Mucosa of gallbladder (tissue), 1 donor: ENCODE measurements around the gene PHF23. TPM values are rescaled to one million over a fixed set of nuclear protein-coding genes. Genes with fewer than 3 reads are reported as not detected.

ENCODE experiments used
- DNase-seq: peaks from one replicate; pipeline ENCODE4 v3.0.0-alpha.2; 2020; ENCODE audit warnings: low spot score
- total RNA-seq: library from RNA; stranded (reverse); gene quantifications from one replicate; pipeline ENCODE4 v1.2.1, GENCODE V29; 2021
- donor health status: DM: no; HTN: no; CAD: no.

Gene PHF23
- total RNA-seq, 1 donor from 2014 or later, result 32.3 TPM

GRCh38 chr17:7203391-7203790 lies 35.9 kb downstream of the PHF23 start:
- DNase-seq, result no peak

DNA sequence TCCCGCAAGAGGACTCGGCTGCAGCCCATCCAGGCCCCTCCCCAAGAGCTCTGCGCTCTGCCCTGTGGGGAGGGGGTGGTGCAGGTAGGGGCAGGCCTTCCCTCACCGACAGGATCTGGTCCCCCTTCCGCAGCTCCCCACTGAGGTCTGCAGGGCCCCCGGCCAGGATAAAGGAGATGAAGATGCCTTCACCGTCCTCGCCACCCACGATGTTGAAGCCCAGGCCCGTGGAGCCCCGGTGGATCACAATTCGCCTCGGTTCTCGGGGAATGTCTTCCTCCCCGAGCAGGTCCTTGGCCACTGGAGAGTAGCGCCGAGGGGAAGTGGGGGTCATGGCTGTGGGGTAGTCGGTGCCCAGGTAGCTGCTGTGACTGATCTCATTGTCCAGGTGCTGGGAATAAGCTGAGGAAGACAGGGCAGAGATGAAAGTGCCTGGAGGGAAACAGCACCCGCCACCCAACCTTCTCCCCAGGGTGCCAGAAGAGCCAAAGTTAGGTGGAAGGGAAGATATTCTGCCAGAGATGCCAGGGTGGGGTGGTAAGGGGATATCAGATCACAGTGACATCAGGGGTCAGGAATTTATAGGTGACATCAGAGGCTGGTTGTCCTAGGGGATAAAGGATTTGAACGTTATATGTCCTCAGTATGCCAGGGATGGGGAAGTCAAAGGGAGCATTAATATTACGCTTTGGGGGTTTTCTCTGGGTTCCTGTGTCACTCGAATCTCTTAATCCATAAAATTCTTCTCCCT lies 42.4 kb downstream of the PHF23 start:
- no peak for DNase-seq

DNA sequence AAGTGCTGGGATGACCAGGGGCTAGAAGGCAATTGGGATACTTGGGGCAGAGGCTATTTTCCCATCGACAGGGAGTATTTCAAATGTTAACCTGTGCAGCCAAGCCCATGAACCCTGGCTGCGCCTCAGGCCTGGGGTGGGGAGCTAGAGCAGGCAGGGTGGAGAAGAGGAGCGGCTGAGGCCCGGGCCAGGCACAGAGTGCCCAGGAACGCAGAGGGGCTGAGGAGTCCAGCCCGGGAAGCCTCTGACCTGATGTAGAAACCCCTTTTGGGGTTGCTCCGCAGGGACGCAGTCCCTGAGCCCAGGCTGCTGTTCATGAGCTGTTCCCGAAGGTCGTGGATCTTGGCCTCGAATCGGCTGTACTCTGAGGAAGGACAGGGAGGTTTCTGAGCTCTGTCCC lies 43.3 kb downstream of the PHF23 start:
- no peak for DNase-seq

DNA sequence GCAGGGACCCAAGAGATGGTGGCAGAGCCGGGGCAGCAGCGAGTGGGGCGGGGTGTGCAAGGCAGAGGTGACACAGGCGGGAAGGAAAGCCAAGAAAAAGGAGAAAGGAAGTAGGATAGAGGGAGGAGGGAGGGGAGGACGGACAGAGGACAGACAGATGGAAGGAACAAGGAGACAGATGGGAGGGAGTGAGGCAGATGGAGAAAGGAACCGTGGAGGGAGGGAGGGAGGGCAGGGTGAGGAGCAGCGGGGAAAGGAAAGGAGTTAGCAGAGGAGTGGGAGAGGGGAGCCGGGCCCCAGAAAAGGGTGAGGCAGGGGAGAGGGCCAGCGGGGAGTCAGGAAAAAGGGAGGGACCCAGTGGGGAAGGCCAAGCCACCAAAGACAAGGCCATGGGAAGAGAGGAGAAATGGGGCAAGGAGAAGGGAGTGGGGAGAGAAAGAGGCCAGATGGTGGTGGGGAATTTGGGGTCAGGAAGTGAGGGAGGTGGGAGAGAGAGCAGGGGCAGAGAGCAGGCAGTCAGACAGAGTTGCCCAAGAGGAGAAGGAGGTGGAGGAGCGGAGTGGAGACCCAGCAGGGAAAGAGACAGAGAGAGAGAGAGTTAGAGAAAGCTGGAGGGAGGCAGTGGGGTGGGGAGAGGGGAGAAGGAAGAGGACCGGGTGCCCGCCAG lies 46.9 kb downstream of the PHF23 start:
- no peak for DNase-seq

- no peak for DNase-seq
Observed at GRCh38 chr17:7191571-7192270, 47.5 kb downstream of the PHF23 start.

DNA sequence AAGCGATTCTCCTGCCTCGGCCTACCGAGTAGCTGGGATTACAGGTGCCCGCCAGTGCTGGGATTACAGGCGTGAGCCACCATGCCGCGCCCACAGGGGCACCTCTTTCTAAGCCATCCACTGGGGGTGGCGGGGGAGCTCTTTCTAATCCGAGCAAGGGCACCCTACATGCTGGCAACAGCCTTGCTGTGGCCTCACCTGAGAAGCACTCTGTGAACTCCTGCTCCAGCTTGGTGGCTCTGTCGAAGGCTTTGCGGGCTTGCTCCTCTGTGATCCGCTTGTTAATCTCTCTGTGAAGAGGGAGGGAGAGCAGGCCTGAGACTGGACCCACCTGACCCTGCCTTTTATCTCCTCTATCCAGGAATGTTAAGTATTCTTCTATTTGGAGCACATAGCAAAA lies 48.2 kb downstream of the PHF23 start:
- no peak for DNase-seq

- no peak for DNase-seq
Observed at GRCh38 chr17:7190276-7190917, 48.9 kb downstream of the PHF23 start.

DNA sequence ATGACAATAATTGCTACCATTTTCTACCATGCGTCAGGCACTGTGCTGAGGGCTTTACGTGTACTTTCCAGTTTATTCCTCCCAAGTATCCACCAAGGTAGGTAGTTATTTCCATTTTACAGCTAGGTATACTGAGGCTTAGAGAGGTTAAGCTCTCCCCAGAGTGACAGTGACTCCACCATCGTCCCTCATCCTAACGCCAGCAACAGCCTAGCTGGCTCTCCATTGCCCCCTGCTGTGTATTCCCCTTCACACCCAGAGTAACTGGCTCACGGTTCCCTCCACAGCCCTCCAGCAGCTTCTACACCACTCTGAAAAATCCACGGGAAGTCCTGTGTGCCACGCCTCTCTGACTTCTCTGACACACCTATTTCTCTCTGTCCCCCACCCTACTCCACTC lies 53.0 kb downstream of the PHF23 start:
- DNase-seq, result no peak

Other genes starting within 250 kb of the PHF23 start
- not detected for gene ALOX12, start 243.4 kb downstream of the PHF23 start, total RNA-seq
- gene RNASEK, start 226.8 kb downstream of the PHF23 start, total RNA-seq, result 228 TPM
- 6.2 TPM for gene BCL6B, start 216.4 kb downstream of the PHF23 start, total RNA-seq
- 44.4 TPM for gene SLC16A13, start 203.4 kb downstream of the PHF23 start, total RNA-seq
- gene SLC16A11, start 195.4 kb downstream of the PHF23 start, total RNA-seq, result 4.5 TPM
- 8.3 TPM for gene CLEC10A, start 159.2 kb downstream of the PHF23 start, total RNA-seq
- gene ASGR2, start 124.6 kb downstream of the PHF23 start, total RNA-seq, result 45.5 TPM
- gene ASGR1, start 60.1 kb downstream of the PHF23 start, total RNA-seq, result 5.0 TPM
- gene DLG4, start 19.6 kb downstream of the PHF23 start, total RNA-seq, result 36.5 TPM
- gene ACADVL, start 19.5 kb downstream of the PHF23 start, total RNA-seq, result 914 TPM
- 60.9 TPM for gene DVL2, start 4.9 kb downstream of the PHF23 start, total RNA-seq
- 587 TPM for gene GABARAP, start 3.0 kb upstream of the PHF23 start, total RNA-seq
- 107 TPM for gene CTDNEP1, start 12.3 kb upstream of the PHF23 start, total RNA-seq
- gene ELP5, start 12.8 kb upstream of the PHF23 start, total RNA-seq, result 47.9 TPM
- gene CLDN7, start 23.0 kb upstream of the PHF23 start, total RNA-seq, result 248 TPM
- 7.6 TPM for gene SLC2A4, start 42.3 kb upstream of the PHF23 start, total RNA-seq
- gene YBX2, start 55.2 kb upstream of the PHF23 start, total RNA-seq, result 1.4 TPM
- 233 TPM for gene EIF5A, start 68.2 kb upstream of the PHF23 start, total RNA-seq
- gene GPS2, start 75.9 kb upstream of the PHF23 start, total RNA-seq, result 71.8 TPM
- gene NEURL4, start 89.9 kb upstream of the PHF23 start, total RNA-seq, result 50.3 TPM
- 24.2 TPM for gene ACAP1, start 97.1 kb upstream of the PHF23 start, total RNA-seq
- gene KCTD11, start 112.7 kb upstream of the PHF23 start, total RNA-seq, result 15.3 TPM
- gene TMEM95, start 115.7 kb upstream of the PHF23 start, total RNA-seq, result not detected
- 11.7 TPM for gene TNK1, start 141.6 kb upstream of the PHF23 start, total RNA-seq
- 39.7 TPM for gene PLSCR3, start 155.1 kb upstream of the PHF23 start, total RNA-seq
- 67.5 TPM for gene TMEM256, start 164.6 kb upstream of the PHF23 start, total RNA-seq
- 35.2 TPM for gene NLGN2, start 168.4 kb upstream of the PHF23 start, total RNA-seq
- gene SPEM1, start 180.9 kb upstream of the PHF23 start, total RNA-seq, result not detected
- not detected for gene SPEM2, start 186.2 kb upstream of the PHF23 start, total RNA-seq
- gene SPEM3, start 189.4 kb upstream of the PHF23 start, total RNA-seq, result not detected
- 14.3 TPM for gene TMEM102, start 196.0 kb upstream of the PHF23 start, total RNA-seq
- 2.7 TPM for gene FGF11, start 200.1 kb upstream of the PHF23 start, total RNA-seq
- gene CHRNB1, start 205.6 kb upstream of the PHF23 start, total RNA-seq, result 10.0 TPM
- 82.8 TPM for gene ZBTB4, start 240.2 kb upstream of the PHF23 start, total RNA-seq
- not detected for gene SLC35G6, start 242.0 kb upstream of the PHF23 start, total RNA-seq
- gene POLR2A, start 244.9 kb upstream of the PHF23 start, total RNA-seq, result 133 TPM